OCI-LY1 (cell line): ENCODE measurements around the gene AGRP.

Source experiments
- CTCF ChIP-seq: fragments of 200-600 bp; sonication (generic), shearing (Covaris generic); IDR thresholded peaks from 2 replicates; pipeline ENCODE4 v1.5.1; 2017; ENCODE audit warnings: mild to moderate bottlenecking, antibody characterized with exemption, low read length, moderate library complexity, mixed read lengths
- EZH2 ChIP-seq: fragments of 200-600 bp; sonication (generic), shearing (Covaris generic); IDR thresholded peaks from 2 replicates; pipeline ENCODE4 v1.8.0; 2017; ENCODE audit warnings: borderline replicate concordance, mixed run types, mild to moderate bottlenecking, antibody characterized with exemption, low read length, moderate library complexity, mixed read lengths

GRCh38 chr16:67474551-67475455 is 8.5 kb downstream of the AGRP start:
- TF ChIP-seq CTCF (no peak), EZH2 (no peak)
